Skeletal muscle tissue (tissue), 4 donors: ENCODE data around the gene MPDU1. TPM values are rescaled to one million over a fixed set of nuclear protein-coding genes. Genes with fewer than 3 reads are reported as not detected.

Source experiments
- H3K27ac ChIP-seq: one replicate; pipeline ENCODE4 v1.7.0; 2013; ENCODE audit warnings: mild to moderate bottlenecking, low read depth, low read length, inconsistent platforms
- H3K27me3 ChIP-seq, 3 donors: one replicate each; pipeline ENCODE4 v1.7.0; 2013; ENCODE audit warnings: low read length in 3 of 3; ENCODE audit not compliant: control insufficient read depth in 3 of 3, insufficient read depth in 3 of 3
- H3K36me3 ChIP-seq, 3 donors: one replicate each; pipeline ENCODE4 v1.7.0; 2013; ENCODE audit warnings: low read length in 3 of 3; ENCODE audit not compliant: control insufficient read depth in 3 of 3, insufficient read depth in 3 of 3
- H3K4me1 ChIP-seq, 3 donors: one replicate each; pipeline ENCODE4 v1.7.0; 2013; ENCODE audit warnings: low read length in 3 of 3, mild to moderate bottlenecking in 3 of 3; ENCODE audit not compliant: control insufficient read depth in 3 of 3, insufficient read depth in 3 of 3
- H3K4me3 ChIP-seq, 3 donors: one replicate each; pipeline ENCODE4 v1.7.0; 2013; ENCODE audit warnings: low read length in 3 of 3
- H3K9ac ChIP-seq, 3 donors: one replicate each; pipeline ENCODE4 v1.7.0; 2013; ENCODE audit warnings: low read length in 3 of 3, mild to moderate bottlenecking in 3 of 3, moderate library complexity in 2 of 3, low read depth in 1 of 3
- H3K9me3 ChIP-seq, 3 donors: one replicate each; pipeline ENCODE4 v1.7.0; 2013; ENCODE audit warnings: low read length in 3 of 3; ENCODE audit not compliant: control insufficient read depth in 3 of 3
- total RNA-seq: library from RNA; depleted of rRNA; stranded (reverse); fragments of >200 nt; gene quantifications from one replicate; pipeline ENCODE4 v1.2.3, GENCODE V29; 2014
- donor health status: Osteomylitis.

The MPDU1 gene
- total RNA-seq, 1 donor from 2014 or later = 26.1 TPM

- Histone ChIP-seq H3K27me3 (no peaks in the 10 kb centered on the region), H3K4me3 (peak overlapping the region; percentile 52 to 64 (median 54)), H3K4me1 (peaks cover 65 to 87% (median 65%) of the 10 kb centered on the region in 3 donors), H3K9ac (peak overlapping the region; percentile 58 to 75 (median 71)), H3K36me3 (peaks cover 40 to 41% (median 40%) of the 10 kb centered on the region in 3 donors), H3K9me3 (no peaks in the 10 kb centered on the region), H3K27ac (peak overlapping the region; percentile 89)
Measured at GRCh38 chr17:7579834-7580603, 3.6 kb upstream of the MPDU1 start.

GRCh38 chr17:7580604-7581575, 2.8 kb upstream of the MPDU1 start:
- Histone ChIP-seq H3K4me1 (peaks cover 57 to 87% (median 62%) of the 10 kb centered on the region in 3 donors), H3K36me3 (peaks cover 31 to 32% (median 31%) of the 10 kb centered on the region in 3 donors), H3K9me3 (no peaks in the 10 kb centered on the region), H3K4me3 (peak overlapping the region; percentile 32 to 54 (median 41)), H3K9ac (peak overlapping the region; percentile 51 to 75 (median 58)), H3K27me3 (no peaks in the 10 kb centered on the region), H3K27ac (peak overlapping the region; percentile 89)

- H3K36me3 ChIP-seq = peaks cover 23 to 27% (median 26%) of the 10 kb centered on the region in 3 donors
- H3K27ac ChIP-seq = peak overlapping the region; percentile 89
- peak overlapping the region; percentile 68 to 90 (median 87) for H3K9ac ChIP-seq
- H3K9me3 ChIP-seq = no peaks in the 10 kb centered on the region
- peaks cover 47 to 70% (median 49%) of the 10 kb centered on the region in 3 donors for H3K4me1 ChIP-seq
- no peaks in the 10 kb centered on the region for H3K27me3 ChIP-seq
- H3K4me3 ChIP-seq = peak overlapping the region; percentile 82 to 98 (median 87)
Measured at GRCh38 chr17:7582396-7583252, 1.0 kb upstream of the MPDU1 start.

- Histone ChIP-seq H3K4me1 (peaks cover 33 to 56% (median 42%) of the 10 kb centered on the region in 3 donors), H3K4me3 (no peak overlapping the region), H3K27ac (no peak overlapping the region)
Measured at GRCh38 chr17:7586673-7587419, 3.2 kb downstream of the MPDU1 start.

GRCh38 chr17:7587420-7588151, 3.9 kb downstream of the MPDU1 start:
- Histone ChIP-seq H3K9me3 (no peaks in the 10 kb centered on the region), H3K4me1 (peaks cover 26 to 49% (median 35%) of the 10 kb centered on the region in 3 donors), H3K27me3 (no peaks in the 10 kb centered on the region), H3K4me3 (no peak overlapping the region), H3K36me3 (peaks cover 19 to 32% (median 30%) of the 10 kb centered on the region in 3 donors), H3K27ac (no peak overlapping the region), H3K9ac (no peak overlapping the region)

More at GRCh38 chr17:7586673-7587419, 3.2 kb downstream of the MPDU1 start:
- Histone ChIP-seq H3K9ac (peak overlapping the region in 1 of 3 donors; percentile 10), H3K36me3 (peaks cover 12 to 25% (median 22%) of the 10 kb centered on the region in 3 donors), H3K27me3 (no peaks in the 10 kb centered on the region), H3K9me3 (no peaks in the 10 kb centered on the region)

GRCh38 chr17:7588553-7589203, 5.0 kb downstream of the MPDU1 start:
- Histone ChIP-seq H3K9ac (peak overlapping the region in 2 of 3 donors; percentile 77 to 79), H3K4me1 (peaks cover 19 to 40% (median 26%) of the 10 kb centered on the region in 3 donors), H3K9me3 (no peaks in the 10 kb centered on the region), H3K36me3 (peaks cover 30 to 43% (median 39%) of the 10 kb centered on the region in 3 donors), H3K27me3 (no peaks in the 10 kb centered on the region), H3K4me3 (peak overlapping the region; percentile 46 to 67 (median 54)), H3K27ac (peak overlapping the region; percentile 47)

- peak overlapping the region; percentile 47 for H3K27ac ChIP-seq
- H3K4me1 ChIP-seq = peaks cover 17 to 38% (median 24%) of the 10 kb centered on the region in 3 donors
- H3K9ac ChIP-seq = peak overlapping the region; percentile 58 to 79 (median 77)
- H3K9me3 ChIP-seq = no peaks in the 10 kb centered on the region
- H3K36me3 ChIP-seq = peaks cover 37 to 50% (median 46%) of the 10 kb centered on the region in 3 donors
- H3K27me3 ChIP-seq = no peaks in the 10 kb centered on the region
- H3K4me3 ChIP-seq = peak overlapping the region; percentile 46 to 67 (median 54)
Measured at GRCh38 chr17:7589204-7589868, 5.7 kb downstream of the MPDU1 start.
